A673 (cell line): ENCODE measurements around the gene NPIPB5. TPM values are rescaled to one million over a fixed set of nuclear protein-coding genes. Genes with fewer than 3 reads are reported as not detected.
"Not testable (repeated sequence)": the region's sequence is repeated elsewhere in the genome, so short reads cannot be mapped to it uniquely, and the experiment has no call there.

ENCODE experiments used
- Bru-seq: library from RNA; stranded (reverse); fragments of 400-500 nt; gene quantifications from one replicate; lab custom pipeline; 2021; lab: Mats Ljungman, UMichigan
- BruChase-seq, 2 experiments: library from RNA; stranded (reverse); fragments of 400-500 nt; gene quantifications; one replicate each; lab custom pipeline; 2021; lab: Mats Ljungman, UMichigan
- BruUV-seq: library from RNA; stranded (reverse); fragments of 400-500 nt; replicated peaks from 2 replicates; lab custom pipeline; 2021; lab: Mats Ljungman, UMichigan
- CTCF ChIA-PET: fragments of 300-600 bp; sonication (Branson Sonifier 250); formaldehyde crosslinking; loops from one replicate; lab custom pipeline; 2022; ENCODE audit warnings: antibody characterized with exemption; lab: Charles Lee
- POLR2A ChIA-PET: fragments of 300-600 bp; sonication (Branson Sonifier 250); formaldehyde crosslinking; loops from one replicate; lab custom pipeline; 2022; ENCODE audit warnings: antibody characterized with exemption; ENCODE audit not compliant: low non-redundant PET; lab: Charles Lee
- DNase-seq: peaks from one replicate; pipeline ENCODE4 v3.0.0-alpha.2; 2015; ENCODE audit warnings: low spot score
- H3K27ac ChIP-seq: fragments of 200-600 bp; sonication (generic); 2 replicates; pipeline ENCODE4 v1.5.1; 2016; ENCODE audit warnings: mixed run types, low read depth, mild to moderate bottlenecking, mixed read lengths, antibody characterized with exemption, low read length; ENCODE audit not compliant: poor library complexity, severe bottlenecking
- H3K27me3 ChIP-seq: fragments of 200-600 bp; sonication (generic); replicated peaks from 2 replicates; pipeline ENCODE4 v1.6.1; 2017; ENCODE audit warnings: mixed run types, low read depth, mild to moderate bottlenecking, mixed read lengths, antibody characterized with exemption, low read length; ENCODE audit not compliant: insufficient read depth, poor library complexity
- H3K36me3 ChIP-seq: fragments of 200-600 bp; sonication (generic); 2 replicates; pipeline ENCODE4 v1.6.1; 2016; ENCODE audit warnings: mixed run types, mild to moderate bottlenecking, mixed read lengths, antibody characterized with exemption, low read length; ENCODE audit not compliant: insufficient read depth, poor library complexity, severe bottlenecking
- H3K4me1 ChIP-seq: fragments of 200-600 bp; sonication (generic); 2 replicates; pipeline ENCODE4 v1.6.1; 2017; ENCODE audit warnings: mixed run types, mild to moderate bottlenecking, mixed read lengths, antibody characterized with exemption, low read length; ENCODE audit not compliant: insufficient read depth, poor library complexity, severe bottlenecking
- H3K4me3 ChIP-seq: fragments of 200-600 bp; sonication (generic); 2 replicates; pipeline ENCODE4 v1.5.1; 2016; ENCODE audit warnings: low read depth, mixed run types, mild to moderate bottlenecking, mixed read lengths, low read length; ENCODE audit not compliant: poor library complexity, severe bottlenecking
- H3K9me3 ChIP-seq: fragments of 200-600 bp; sonication (generic); 2 replicates; pipeline ENCODE4 v1.6.1; 2016; ENCODE audit warnings: mixed run types, low read depth, mild to moderate bottlenecking, mixed read lengths, antibody characterized with exemption, low read length; ENCODE audit not compliant: poor library complexity, severe bottlenecking
- intact Hi-C: fragments of 100-400 bp; cut with micrococcal nuclease; formaldehyde crosslinking; loops from one replicate; pipeline ENCODE4 v1.10.0; 2022; ENCODE audit not compliant: unreplicated experiment
- long read RNA-seq: library from polyadenylated mRNA; stranded (forward); transcript quantifications from one replicate; pipeline ENCODE4 v2.0.0, GENCODE V29; 2022
- total RNA-seq: library from RNA; stranded (reverse); gene quantifications from 2 replicates; pipeline ENCODE4 v1.2.3, GENCODE V29; 2021

NPIPB5 gene
- 199 and 204 TPM in 2 replicates for total RNA-seq
- percentile 53 among the genes with signal in this experiment for Bru-seq, nascent RNA
- BruChase-seq, experiment 1, labeled RNA remaining after a 2-hour chase, result percentile 62 among the genes with signal in this experiment
- BruChase-seq, experiment 2, labeled RNA remaining after a 6-hour chase, result percentile 69 among the genes with signal in this experiment
- long read RNA-seq, partial matches to known transcripts, result 0 of 3 reads
- long read RNA-seq, other reads (novel, unspliced or antisense), result 3 of 3 reads

DNA sequence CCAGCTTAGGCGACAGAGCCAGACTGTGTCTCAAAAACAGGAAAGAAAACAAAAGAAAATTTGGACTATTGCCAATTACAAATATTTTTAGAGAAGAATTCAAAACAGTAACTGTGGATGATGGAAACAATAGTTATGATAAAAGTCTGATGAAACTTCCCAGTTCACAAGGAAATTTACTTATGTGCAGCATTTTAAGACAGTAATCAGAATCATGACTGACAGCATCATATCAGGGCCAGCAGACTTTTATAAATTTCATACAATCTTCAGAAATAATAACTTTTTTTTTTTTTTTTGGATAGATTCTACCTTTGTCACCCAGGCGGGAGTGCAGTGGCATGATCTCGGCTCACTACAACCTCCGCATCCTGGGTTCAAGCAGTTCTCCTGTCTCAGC is at the start of gene NPIPB5:
TSS of gene NPIPB5 (plus strand) at position 301 of the 400 bp plus-strand sequence. CDS start 2,911 bp downstream, outside the sequence.
- DNase-seq, H3K36me3 ChIP-seq, H3K27me3 ChIP-seq, CTCF ChIA-PET, H3K9me3 ChIP-seq, H3K4me3 ChIP-seq, BruUV-seq, H3K4me1 ChIP-seq, POLR2A ChIA-PET, intact Hi-C loops, H3K27ac ChIP-seq: not testable (repeated sequence)

DNA sequence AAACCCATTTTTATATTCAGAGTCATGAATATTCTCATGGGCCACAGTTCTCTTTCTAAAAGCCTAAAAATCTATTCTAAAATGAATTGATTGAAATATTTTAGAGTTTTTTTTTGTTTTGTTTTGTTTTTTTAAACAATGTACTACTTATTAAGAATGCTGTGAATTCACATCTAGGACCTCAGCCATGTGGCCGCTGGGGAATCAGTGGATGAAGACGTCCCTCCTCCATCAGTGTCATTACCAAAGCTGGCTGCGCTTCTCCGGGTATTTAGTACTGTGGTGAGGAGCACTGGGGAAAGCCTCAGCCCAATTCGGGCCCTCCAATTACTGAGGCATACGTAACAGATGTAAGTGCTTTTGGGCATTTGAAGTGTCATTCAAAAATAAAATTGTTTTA is 41.8 kb upstream of the NPIPB5 start:
- intact Hi-C loops, DNase-seq, BruUV-seq, H3K4me1 ChIP-seq, H3K4me3 ChIP-seq, H3K27me3 ChIP-seq, H3K36me3 ChIP-seq, H3K27ac ChIP-seq, H3K9me3 ChIP-seq, CTCF ChIA-PET, POLR2A ChIA-PET: not testable (repeated sequence)

DNA sequence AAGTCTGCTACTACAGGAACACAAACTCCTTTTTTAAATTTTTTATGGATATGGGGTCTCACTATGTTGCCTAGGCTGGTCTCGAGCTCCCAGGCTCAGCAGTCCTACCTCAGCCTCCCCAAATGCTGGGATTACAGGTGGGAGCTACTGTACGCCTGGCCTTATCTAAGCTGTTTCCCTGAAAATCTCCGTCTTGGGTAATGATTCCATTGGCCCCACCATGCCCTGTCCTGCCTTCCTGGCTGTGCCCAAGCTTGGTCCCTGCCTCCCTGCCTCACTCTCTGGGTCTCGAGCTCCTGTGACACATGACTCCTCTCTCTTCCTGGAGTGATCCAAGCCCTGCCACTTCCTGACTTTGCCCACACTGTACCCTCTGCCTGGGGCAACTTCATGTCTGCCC is 27.3 kb downstream of the NPIPB5 start:
- DNase-seq, BruUV-seq, intact Hi-C loops, H3K4me3 ChIP-seq, H3K27me3 ChIP-seq, H3K9me3 ChIP-seq, H3K27ac ChIP-seq, H3K36me3 ChIP-seq, H3K4me1 ChIP-seq, CTCF ChIA-PET, POLR2A ChIA-PET: not testable (repeated sequence)

DNA sequence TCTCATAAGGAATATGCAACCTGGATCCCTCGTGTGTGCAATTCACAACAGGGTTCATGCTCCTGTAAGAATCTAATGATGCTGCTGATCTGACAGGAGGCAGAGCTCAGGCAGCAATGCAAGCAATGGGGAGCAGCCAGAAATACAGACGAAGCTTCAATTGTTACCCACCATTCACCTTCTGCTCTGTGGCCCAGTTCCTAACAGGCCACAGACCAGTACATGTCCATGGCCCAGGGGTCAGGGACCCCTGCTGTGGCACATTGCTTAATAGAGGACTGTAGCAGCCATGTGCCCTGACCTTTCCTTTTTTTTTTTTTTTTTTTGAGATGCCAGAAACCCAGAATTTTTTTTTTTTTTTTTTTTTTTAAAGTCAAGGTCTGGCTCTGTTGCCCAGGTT is 34.1 kb downstream of the NPIPB5 start:
- H3K4me1 ChIP-seq, H3K27ac ChIP-seq, H3K36me3 ChIP-seq, POLR2A ChIA-PET, BruUV-seq, intact Hi-C loops, CTCF ChIA-PET, H3K9me3 ChIP-seq, H3K27me3 ChIP-seq, DNase-seq, H3K4me3 ChIP-seq: not testable (repeated sequence)

DNA sequence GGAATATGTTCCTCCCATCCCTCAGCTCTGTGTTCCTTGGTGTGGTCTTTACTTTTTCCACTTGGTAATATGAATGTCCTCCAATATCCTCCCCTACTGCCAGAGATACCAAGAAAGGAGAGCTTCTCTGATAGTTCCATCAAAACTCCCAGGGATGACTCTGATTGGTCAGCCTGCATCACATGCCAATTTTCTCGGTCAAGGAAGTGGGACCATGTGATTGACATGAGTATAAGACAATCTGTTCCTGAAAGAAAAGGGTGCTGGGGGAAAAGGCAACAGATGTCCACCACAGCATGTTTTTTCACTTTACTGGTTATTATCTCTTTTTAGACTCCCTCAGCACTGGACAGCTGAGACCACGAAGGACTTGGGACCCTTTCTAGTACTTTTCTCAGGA is 35.9 kb downstream of the NPIPB5 start:
- H3K36me3 ChIP-seq, POLR2A ChIA-PET, BruUV-seq, H3K4me1 ChIP-seq, CTCF ChIA-PET, DNase-seq, H3K4me3 ChIP-seq, H3K9me3 ChIP-seq, H3K27ac ChIP-seq, H3K27me3 ChIP-seq, intact Hi-C loops: not testable (repeated sequence)

DNA sequence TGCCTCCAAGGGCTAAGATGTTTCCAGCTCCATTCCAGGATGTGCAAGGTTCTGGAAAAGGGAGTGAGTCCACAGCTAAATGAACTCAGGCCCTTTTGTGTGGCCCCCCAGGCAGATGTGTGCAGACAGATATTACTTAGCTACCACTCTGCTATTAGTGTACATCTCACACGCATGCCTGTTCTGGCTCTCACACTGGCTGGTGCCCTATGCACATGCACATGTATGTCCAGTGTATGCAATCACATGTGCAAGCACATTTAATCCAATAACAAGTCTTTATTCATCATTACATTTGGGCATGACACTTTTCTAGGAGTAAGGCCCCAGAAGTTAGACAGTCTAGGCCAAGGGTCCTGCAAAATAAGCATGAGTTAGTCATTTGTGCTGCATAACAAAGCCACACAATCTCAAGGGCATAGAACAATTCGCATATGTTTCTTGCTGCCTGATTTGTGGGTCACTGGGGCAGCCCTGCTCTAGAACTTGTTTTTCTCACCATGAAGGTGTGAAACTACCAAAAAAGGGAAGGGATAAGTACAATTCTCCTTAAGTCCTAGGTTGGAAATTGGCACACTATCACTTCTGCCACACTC is 36.6 kb downstream of the NPIPB5 start:
- BruUV-seq, CTCF ChIA-PET, POLR2A ChIA-PET, H3K27ac ChIP-seq, intact Hi-C loops, H3K9me3 ChIP-seq, H3K4me3 ChIP-seq, DNase-seq, H3K36me3 ChIP-seq, H3K27me3 ChIP-seq, H3K4me1 ChIP-seq: not testable (repeated sequence)

DNA sequence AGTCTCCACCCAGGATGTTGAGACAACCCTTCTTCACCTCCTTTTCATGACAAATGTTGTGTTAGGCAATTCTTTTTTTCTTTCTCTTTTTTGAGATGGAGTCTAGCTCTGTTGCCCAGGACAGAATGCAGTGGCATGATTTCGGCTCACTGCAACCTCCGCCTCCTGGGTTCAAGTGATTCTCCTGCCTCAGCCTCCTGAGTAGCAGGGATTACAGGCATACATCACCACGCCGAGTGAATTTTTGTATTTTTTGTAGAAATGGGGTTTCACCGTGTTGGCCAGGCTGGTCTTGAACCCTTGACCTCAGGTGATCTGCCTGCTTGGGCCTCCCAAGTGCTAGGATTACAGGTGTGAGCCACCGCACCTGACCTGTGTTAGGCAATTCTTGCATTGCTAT is 39.2 kb downstream of the NPIPB5 start:
- H3K27ac ChIP-seq, POLR2A ChIA-PET, intact Hi-C loops: not testable (repeated sequence)

More for the DNA sequence above, 39.2 kb downstream of the NPIPB5 start:
- H3K9me3 ChIP-seq, H3K4me1 ChIP-seq, H3K36me3 ChIP-seq, H3K4me3 ChIP-seq, DNase-seq, CTCF ChIA-PET, BruUV-seq, H3K27me3 ChIP-seq: not testable (repeated sequence)
